ENCODE data around the gene SIRT6. TPM values are rescaled to one million over a fixed set of nuclear protein-coding genes. Genes with fewer than 3 reads are reported as not detected.
"Not testable (repeated sequence)": the region's sequence is repeated elsewhere in the genome, so short reads cannot be mapped to it uniquely, and the experiment has no call there.

Gene SIRT6
- total RNA-seq, 1 donor from 2014 or later = 34.8 TPM

- no peak overlapping the region for H3K4me3 Mint-ChIP-seq
- H3K9me3 Mint-ChIP-seq = no peaks in the 10 kb centered on the region
- TF ChIP-seq, protein P1, sequence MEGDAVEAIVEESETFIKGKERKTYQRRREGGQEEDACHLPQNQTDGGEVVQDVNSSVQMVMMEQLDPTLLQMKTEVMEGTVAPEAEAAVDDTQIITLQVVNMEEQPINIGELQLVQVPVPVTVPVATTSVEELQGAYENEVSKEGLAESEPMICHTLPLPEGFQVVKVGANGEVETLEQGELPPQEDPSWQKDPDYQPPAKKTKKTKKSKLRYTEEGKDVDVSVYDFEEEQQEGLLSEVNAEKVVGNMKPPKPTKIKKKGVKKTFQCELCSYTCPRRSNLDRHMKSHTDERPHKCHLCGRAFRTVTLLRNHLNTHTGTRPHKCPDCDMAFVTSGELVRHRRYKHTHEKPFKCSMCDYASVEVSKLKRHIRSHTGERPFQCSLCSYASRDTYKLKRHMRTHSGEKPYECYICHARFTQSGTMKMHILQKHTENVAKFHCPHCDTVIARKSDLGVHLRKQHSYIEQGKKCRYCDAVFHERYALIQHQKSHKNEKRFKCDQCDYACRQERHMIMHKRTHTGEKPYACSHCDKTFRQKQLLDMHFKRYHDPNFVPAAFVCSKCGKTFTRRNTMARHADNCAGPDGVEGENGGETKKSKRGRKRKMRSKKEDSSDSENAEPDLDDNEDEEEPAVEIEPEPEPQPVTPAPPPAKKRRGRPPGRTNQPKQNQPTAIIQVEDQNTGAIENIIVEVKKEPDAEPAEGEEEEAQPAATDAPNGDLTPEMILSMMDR (conservative IDR thresholded peaks at IDR 0.05) = no peak
Measured at GRCh38 chr19:4171676-4172075, 10.7 kb downstream of the SIRT6 start.

DNA sequence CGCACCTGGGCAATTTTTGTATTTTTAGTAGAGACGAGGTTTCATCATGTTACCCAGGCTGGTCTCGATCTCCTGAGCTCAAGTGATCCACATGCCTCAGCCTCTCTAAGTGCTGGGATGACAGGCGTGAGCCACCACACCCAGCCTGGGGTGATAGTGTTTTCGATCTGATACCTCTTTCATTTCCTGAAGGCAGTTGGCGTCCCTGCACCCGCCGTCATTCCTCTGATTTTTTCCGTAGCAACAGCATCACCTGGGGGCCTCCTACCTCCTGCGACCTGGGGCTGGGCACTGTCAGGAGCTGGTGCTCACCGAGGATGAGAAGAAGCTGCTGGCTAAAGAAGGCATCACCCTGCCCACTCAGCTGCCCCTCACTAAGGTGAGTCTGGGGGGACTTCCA lies 18.1 kb downstream of the SIRT6 start:
- DNase-seq (ENCODE audit: low read depth, low spot score) = no peak
- TF ChIP-seq, protein P1 (conservative IDR thresholded peaks at IDR 0.05) = no peak
- no peak overlapping the region for H3K4me3 Mint-ChIP-seq
- H3K27ac Mint-ChIP-seq (ENCODE audit: unreplicated experiment) = no peak overlapping the region
- no peaks in the 10 kb centered on the region for H3K36me3 Mint-ChIP-seq (ENCODE audit: low read depth)
- H3K4me1 Mint-ChIP-seq = no peaks in the 10 kb centered on the region
- no peaks in the 10 kb centered on the region for H3K9me3 Mint-ChIP-seq
- H3K27me3 Mint-ChIP-seq (ENCODE audit: low read depth) = peaks cover 62% of the 10 kb centered on the region

More at GRCh38 chr19:4171676-4172075, 10.7 kb downstream of the SIRT6 start:
- Mint-ChIP-seq H3K27me3 (ENCODE audit: low read depth) (peaks cover 42% of the 10 kb centered on the region), H3K4me1 (no peaks in the 10 kb centered on the region), H3K27ac (ENCODE audit: unreplicated experiment) (no peak overlapping the region), H3K36me3 (ENCODE audit: low read depth) (no peaks in the 10 kb centered on the region)
- no peak for DNase-seq (ENCODE audit: low read depth, low spot score)

DNA sequence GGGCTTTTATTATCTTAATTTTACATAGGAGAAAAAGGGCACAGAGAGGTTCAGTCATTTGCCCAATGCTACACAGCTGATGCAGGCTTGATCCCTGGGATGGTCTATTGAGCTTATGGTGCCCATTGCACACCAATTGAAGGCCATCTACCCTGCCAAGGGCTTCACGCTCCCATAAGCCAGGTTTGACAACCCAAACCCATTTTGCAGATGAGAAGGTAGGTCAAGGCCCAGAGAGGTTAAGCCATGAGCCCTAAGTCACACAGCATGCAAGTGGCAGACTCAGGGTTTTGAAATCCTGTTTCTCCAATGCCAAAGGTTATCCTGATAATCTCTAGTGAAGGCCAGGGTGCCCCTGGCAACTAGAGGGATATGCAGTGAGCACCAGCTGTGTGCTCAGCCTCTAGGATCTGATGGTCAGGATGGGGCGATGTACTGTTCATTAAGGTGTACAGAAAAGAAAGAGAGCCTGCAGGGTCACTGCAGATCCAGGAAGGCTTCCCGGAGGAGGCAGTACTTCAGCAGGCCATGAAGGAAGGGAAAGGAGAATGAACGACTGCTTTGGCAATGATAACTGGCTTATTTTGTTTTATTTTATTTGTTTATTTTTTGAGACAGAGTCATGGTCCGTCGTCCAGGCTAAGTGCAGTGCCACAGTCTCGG lies 20.8 kb downstream of the SIRT6 start:
- no peak overlapping the region for H3K4me3 Mint-ChIP-seq
- no peaks in the 10 kb centered on the region for H3K36me3 Mint-ChIP-seq (ENCODE audit: low read depth)
- H3K27me3 Mint-ChIP-seq (ENCODE audit: low read depth) = peaks cover 47% of the 10 kb centered on the region
- H3K4me1 Mint-ChIP-seq = no peaks in the 10 kb centered on the region
- H3K27ac Mint-ChIP-seq (ENCODE audit: unreplicated experiment) = no peak overlapping the region
- H3K9me3 Mint-ChIP-seq = no peaks in the 10 kb centered on the region
- TF ChIP-seq, protein P1 (conservative IDR thresholded peaks at IDR 0.05) = no peak
- DNase-seq (ENCODE audit: low read depth, low spot score) = no peak

DNA sequence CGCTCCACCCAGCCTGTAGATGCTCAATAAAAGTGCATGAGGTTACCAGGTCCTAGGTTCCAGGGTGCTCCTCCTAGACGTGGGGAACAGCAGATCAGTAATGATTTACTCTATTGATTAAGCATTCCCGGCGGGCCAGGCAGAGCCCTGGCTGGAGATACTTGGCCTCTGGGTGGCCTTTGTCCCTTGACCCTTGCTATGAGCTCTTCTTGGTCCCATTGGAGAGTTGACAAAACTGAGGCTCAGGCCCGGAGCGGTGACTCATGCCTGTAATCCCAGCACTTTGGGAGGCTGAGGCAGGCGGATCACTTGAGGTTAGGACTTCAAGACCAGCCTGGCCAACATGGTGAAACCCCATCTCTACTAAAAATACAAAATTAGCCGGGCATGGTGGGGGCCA lies 24.4 kb downstream of the SIRT6 start:
- H3K27me3 Mint-ChIP-seq (ENCODE audit: low read depth) = peaks cover 32% of the 10 kb centered on the region

DNA sequence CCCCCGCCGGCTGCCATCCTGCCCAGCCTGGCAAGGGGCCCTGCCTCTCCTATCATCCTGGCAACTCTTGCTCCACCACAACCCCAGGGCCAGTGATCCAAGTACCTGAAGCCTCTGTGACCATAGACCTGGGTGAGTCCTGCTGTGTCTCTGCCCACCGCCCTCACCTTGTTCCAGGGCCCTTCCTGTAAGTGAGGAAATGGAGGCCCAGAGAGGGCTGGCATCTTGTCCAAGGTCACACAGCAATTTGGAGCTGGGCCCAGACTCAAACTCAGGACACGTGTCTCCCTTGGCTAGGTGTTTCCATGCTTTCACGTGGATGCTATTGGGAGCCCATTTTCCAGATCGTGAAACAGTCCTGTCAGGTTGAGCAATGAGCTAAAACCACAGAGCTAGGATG lies 25.2 kb downstream of the SIRT6 start:
- TF ChIP-seq, protein P1 (conservative IDR thresholded peaks at IDR 0.05) = no peak
- no peak overlapping the region for H3K27ac Mint-ChIP-seq (ENCODE audit: unreplicated experiment)
- no peak overlapping the region for H3K4me3 Mint-ChIP-seq
- no peak for DNase-seq (ENCODE audit: low read depth, low spot score)
- no peaks in the 10 kb centered on the region for H3K9me3 Mint-ChIP-seq
- H3K27me3 Mint-ChIP-seq (ENCODE audit: low read depth) = peaks cover 37% of the 10 kb centered on the region
- no peaks in the 10 kb centered on the region for H3K4me1 Mint-ChIP-seq
- no peaks in the 10 kb centered on the region for H3K36me3 Mint-ChIP-seq (ENCODE audit: low read depth)

More for the DNA sequence above, 24.4 kb downstream of the SIRT6 start:
- H3K36me3 Mint-ChIP-seq (ENCODE audit: low read depth); H3K4me3 Mint-ChIP-seq; DNase-seq (ENCODE audit: low read depth, low spot score); H3K27ac Mint-ChIP-seq (ENCODE audit: unreplicated experiment); H3K4me1 Mint-ChIP-seq; H3K9me3 Mint-ChIP-seq: not testable (repeated sequence)

DNA sequence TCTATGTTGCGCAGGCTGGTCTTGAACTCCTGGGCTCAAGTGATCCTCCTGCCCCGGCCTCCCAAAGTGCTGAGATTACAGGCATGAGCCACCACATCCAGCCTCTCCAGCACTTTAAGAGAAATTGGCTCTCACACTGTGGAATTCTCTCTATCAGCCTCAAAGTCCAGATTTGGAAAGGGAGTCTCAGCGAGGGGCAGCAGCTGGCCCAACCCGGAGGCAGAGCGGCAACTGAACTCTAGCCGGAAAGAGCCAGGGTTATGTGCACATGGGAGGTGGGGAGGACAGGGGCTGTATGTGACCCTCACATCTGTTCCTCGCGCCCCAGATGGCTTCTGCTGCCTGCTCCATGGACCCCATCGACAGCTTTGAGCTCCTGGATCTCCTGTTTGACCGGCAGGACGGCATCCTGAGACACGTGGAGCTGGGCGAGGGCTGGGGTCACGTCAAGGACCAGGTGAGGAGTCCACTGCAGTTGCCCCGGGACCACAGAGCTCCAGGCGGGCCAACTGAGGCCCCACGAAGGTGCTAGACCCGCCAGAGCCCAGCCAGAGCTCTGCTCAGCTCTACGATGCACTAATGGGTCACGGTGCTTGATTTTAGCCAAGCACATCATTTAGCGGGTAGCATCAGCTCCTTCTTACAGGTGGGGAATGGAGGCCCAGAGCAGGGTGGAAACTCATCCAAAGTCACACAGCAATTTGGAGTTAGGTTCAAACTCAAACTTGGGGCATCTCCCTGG lies 27.6 kb downstream of the SIRT6 start:
- TF ChIP-seq, protein P1 (conservative IDR thresholded peaks at IDR 0.05) = no peak
- no peaks in the 10 kb centered on the region for H3K9me3 Mint-ChIP-seq
- no peak for DNase-seq (ENCODE audit: low read depth, low spot score)
- no peaks in the 10 kb centered on the region for H3K4me1 Mint-ChIP-seq
- no peak overlapping the region for H3K4me3 Mint-ChIP-seq
- H3K36me3 Mint-ChIP-seq (ENCODE audit: low read depth) = no peaks in the 10 kb centered on the region
- H3K27ac Mint-ChIP-seq (ENCODE audit: unreplicated experiment) = no peak overlapping the region
- H3K27me3 Mint-ChIP-seq (ENCODE audit: low read depth) = peaks cover 46% of the 10 kb centered on the region

Data from neural crest cell (in vitro differentiated cells).